Kidney tubule cell (primary cell): ENCODE results near the gene TCF4.
"Not testable (repeated sequence)": the region's sequence is repeated elsewhere in the genome, so short reads cannot be mapped to it uniquely, and the experiment has no call there.

ENCODE experiments used
- DNase-seq: peaks from one replicate; pipeline ENCODE4 v3.0.0-alpha.2; 2018; ENCODE audit warnings: low spot score

The TCF4 gene

GRCh38 chr18:55475467-55475866 lies 112.5 kb downstream of the TCF4 start:
- DNase-seq = no peak

- no peak for DNase-seq
These were observed 114.4 kb downstream of the TCF4 start for GRCh38 chr18:55473560-55473959.

DNA sequence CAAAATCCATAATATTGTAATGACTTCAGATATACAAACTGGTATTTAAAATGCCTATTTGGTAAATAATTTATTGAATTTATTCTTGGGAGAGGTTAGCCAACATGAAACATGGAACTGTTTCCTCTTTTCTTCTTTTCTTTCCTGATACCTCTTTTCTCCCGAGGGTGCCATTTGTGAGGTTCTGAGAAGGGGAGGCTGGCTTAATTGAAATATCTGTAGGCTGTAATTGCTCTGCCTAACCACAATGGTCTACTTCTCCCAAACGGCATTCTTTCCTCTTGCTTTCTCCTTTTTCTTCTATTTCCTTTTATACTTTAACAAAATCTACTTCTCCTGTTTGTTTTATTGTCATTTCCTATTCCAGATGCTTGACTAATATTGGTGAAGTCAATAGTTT lies 114.9 kb downstream of the TCF4 start:
- DNase-seq = no peak

GRCh38 chr18:55470826-55471225 lies 117.2 kb downstream of the TCF4 start:
- no peak for DNase-seq

GRCh38 chr18:55469134-55469533 lies 118.9 kb downstream of the TCF4 start:
- DNase-seq = not testable (repeated sequence)

DNA sequence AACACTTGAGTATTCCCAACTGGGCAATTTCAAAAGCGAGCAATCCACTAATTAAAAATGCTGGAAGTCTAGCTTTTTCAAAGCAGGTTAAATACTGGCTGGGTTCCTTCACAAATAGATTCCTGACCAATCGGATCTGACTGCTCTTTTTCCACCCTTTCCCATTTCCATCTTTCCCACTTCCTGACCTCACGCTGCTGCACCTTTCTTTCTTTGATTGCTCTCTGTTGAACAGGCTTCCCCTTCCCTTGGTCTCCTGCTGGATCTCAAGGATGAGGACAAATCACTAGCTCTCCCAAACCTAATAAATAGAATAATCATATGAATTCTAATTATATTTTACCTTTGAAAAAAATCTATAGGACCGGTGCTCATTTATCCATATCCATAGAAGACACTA lies 121.2 kb downstream of the TCF4 start:
- DNase-seq = no peak

GRCh38 chr18:55465313-55465712 lies 122.7 kb downstream of the TCF4 start:
- DNase-seq = no peak

GRCh38 chr18:55464581-55464980 lies 123.4 kb downstream of the TCF4 start:
- DNase-seq = no peak

GRCh38 chr18:55462652-55463051 lies 125.3 kb downstream of the TCF4 start:
- no peak for DNase-seq

GRCh38 chr18:55461848-55462247 lies 126.1 kb downstream of the TCF4 start:
- DNase-seq = no peak

GRCh38 chr18:55458456-55459203 lies 129.4 kb downstream of the TCF4 start:
- DNase-seq = no peak

GRCh38 chr18:55457028-55457427 lies 131.0 kb downstream of the TCF4 start:
- DNase-seq = no peak

DNA sequence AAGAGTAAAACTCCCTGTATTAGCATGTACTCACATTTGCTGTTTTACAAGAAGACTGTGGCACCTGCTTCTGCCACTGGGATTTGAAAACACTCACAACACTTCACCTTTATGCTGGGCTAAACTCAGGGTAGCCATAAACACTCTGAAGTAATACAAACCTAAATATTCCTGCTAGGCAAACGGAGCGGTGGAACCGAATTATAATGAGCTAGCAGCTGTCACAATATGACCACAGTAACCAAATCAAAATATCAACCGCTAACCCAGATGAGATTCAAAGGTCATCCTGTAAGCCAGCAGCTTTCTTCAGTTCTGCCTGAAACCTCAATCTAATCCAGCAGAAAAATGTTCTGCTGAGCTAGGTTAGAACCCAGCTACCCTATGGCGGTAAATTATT lies 132.1 kb downstream of the TCF4 start:
- DNase-seq = no peak

GRCh38 chr18:55453186-55453585 lies 134.8 kb downstream of the TCF4 start:
- DNase-seq = no peak

GRCh38 chr18:55452123-55452611 lies 135.8 kb downstream of the TCF4 start:
- DNase-seq = no peak

- no peak for DNase-seq
These were observed 138.4 kb downstream of the TCF4 start for GRCh38 chr18:55449412-55450140.

- no peak for DNase-seq
These were observed 139.6 kb downstream of the TCF4 start for GRCh38 chr18:55448420-55448819.

- DNase-seq = no peak
These were observed 140.3 kb downstream of the TCF4 start for GRCh38 chr18:55447672-55448018.

DNA sequence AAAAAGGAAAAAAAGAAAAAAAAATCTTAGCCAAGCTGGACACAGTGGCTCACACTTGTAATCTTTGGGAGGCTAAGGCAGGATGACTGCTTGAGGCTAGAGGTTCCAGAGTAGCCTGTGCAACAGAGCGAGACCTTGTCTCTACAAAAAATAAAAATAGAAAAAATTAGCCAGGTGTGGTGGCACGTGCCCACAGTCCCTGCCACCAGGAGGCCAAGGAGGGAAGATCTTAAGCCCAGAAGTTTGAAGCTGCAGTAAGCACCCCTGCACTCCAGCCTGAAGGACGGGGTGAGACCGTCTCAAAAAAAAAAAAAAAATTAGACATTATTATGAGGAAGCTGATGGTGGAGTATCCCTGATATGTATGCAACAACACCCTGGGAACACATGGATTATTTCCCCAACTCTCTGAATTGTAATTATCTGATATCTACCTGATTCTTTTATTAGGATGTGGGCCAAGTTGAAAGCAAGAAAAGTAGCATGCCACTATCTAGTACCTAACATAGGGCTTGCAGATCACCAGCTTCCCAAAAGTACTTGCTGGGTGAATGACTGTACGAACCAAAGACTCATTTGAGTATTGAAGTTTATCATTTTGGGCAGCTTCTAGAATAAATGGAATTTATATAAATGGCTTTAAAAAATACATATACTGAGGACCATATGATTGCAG lies 140.9 kb downstream of the TCF4 start:
- DNase-seq = no peak

- DNase-seq = no peak
These were observed 143.5 kb downstream of the TCF4 start for GRCh38 chr18:55444536-55444935.

DNA sequence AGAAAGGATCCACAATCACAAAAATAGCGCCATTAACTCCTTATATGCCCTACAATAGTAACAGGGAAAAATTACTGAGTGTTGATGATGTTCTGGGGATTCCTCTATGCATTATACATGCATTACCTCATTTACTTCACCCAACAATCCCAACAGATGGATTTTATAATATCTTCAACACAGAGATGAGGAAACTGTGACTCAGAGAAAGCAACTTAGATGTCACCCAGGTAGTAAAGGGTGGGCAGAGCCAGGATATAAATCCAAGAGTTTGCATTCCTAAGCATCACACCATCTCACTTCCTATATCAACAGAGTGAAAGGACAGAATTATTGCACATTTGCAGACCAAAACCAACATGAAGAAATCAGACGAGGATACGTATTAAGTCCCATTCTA lies 144.2 kb downstream of the TCF4 start:
- DNase-seq = no peak

DNA sequence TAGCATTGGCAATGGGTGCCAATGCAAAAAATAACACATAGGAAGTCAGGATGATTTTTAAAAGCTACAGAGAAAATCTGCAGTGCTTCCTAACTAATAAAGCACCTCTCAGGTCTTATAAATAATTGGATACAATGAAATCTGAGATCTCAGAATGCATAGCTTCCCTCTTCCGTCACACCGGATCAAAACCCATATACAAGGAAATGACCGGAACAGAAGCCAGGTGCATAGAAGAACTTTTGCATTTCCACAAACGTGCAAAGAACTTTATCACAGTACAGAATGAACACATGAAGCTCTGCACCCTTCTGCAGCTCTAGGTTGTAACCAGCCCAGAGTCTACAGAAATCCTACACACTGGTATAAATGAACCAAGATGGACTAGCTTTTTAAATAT lies 145.4 kb downstream of the TCF4 start:
- DNase-seq = no peak

- DNase-seq = no peak
These were observed 147.0 kb downstream of the TCF4 start for GRCh38 chr18:55440988-55441387.
